NCI-H2081 treated with DMSO at 0.1 percent for 48 hours (cell line): Measurements from ENCODE around the gene CPSF3.
A peak's percentile ranks its signal among the peaks of the same experiment; 100 is the strongest.

Experiments
- DNase-seq: peaks from one replicate; lab custom pipeline; 2025; lab: John Stamatoyannopoulos, UW

The CPSF3 gene

DNA sequence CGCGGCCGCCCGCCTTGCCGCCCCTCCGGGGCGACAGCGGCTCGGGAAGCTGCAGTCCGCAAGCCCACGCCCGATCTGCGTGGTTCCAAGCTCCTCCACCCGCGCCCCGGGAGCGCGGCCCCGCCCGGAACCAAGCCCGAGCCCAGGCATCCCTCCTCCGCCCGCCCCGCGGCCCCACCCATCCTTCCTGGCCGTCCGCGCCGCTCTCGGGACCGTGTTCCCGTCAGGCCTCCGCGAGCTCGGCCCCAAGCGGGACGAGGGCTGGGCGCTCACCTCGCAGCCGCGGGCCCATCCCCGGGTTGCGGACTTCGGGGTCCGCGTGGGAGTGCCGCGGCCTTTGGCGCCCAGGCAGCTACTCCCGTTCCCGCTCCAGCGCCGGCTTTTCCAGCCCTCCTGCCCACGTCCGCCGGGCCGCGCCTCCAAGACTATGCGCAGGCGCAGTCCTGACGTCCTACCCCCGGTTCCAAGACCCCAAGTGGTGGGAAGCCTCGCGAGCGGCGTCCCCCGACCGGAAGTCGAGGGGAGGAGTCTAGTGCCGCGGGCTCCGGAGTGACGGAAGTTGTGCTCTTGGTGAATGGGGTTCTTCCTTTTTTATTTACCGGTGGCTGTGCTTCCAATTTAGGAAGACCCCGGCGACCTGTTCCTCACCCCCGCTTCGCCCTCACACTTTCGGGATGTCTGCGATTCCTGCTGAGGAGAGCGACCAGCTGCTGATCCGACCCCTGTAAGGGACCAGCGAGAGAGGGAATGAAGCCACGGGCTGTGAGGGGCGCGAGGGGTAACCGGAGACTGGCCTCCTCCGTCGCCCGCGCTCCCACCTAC lies at the start of gene CPSF3, which contains the start of gene ITGB1BP1:
Gene CPSF3, plus strand, starts transcription at position 555 of the 822 bp plus-strand sequence. Its CDS starts 120 bp downstream, at position 675.
Gene ITGB1BP1, minus strand, starts transcription at position 429 of the 822 bp plus-strand sequence. CDS start 4,831 bp downstream, outside the sequence.
- peak; percentile 91 for DNase-seq

DNA sequence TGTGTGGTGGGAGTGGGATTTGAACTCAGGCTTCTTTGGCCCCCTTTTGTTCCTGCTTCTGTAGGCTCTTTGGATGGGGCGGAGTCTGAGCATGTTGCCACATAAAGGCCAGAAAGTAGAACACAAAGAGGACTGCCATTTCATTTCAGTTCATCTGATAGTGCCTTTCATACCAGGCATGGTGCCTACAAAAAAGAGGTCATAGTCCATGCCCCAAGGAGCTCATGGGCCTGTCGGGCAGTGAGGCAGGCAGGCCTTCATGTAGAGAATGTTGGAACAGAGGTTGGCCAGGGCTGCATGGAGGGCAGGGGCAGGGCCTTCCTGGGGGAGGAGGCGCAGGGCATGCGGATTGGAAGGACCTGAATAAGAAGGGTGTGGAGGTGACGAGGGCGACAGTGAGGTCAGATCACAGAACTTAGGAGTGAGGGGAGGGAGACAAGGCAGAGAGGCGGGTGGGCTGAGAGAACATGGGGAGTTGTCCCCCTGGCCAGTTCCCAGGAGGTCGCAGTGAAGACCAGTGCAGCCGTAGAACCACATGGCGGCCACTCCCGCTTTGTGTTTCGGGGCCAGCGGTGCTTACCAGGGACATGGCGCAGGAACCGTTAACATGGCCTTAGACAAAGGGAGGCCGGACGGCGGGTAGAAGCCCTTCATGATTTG lies 49.3 kb upstream of the CPSF3 start:
- DNase-seq: no peak

GRCh38 chr2:9375857-9376428 lies 47.5 kb upstream of the CPSF3 start:
- no peak for DNase-seq

DNA sequence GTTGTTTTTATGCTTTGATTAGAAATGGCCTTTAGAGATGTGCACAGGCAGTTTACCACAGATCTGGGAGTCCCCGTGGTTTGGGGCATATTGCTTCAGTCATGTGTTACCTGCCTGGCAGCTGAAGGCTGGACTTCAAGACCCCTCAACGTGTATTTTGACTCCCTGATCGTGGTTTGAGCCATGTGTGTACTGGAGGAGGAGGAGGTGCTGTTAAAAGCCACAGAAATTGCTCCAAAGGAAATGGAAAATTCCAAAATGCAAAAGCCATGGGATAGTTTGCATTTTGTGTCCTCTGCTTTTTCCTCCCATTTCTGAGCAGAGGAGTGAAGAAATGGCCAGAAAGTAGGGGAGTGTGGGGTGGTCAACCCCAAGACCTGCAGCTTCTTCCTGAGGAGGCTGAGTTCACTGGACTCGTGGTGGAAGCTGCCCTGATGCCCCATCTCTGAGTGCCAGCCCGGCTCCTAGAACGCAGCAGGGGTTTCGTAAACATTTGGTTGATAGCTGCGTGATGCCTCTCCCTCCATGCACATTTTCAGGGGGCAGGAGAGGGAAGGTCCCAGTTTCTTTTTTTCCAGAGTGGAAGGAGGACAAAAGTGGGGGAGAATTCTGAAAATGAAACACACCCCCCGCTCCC lies 45.9 kb upstream of the CPSF3 start:
- no peak for DNase-seq

DNA sequence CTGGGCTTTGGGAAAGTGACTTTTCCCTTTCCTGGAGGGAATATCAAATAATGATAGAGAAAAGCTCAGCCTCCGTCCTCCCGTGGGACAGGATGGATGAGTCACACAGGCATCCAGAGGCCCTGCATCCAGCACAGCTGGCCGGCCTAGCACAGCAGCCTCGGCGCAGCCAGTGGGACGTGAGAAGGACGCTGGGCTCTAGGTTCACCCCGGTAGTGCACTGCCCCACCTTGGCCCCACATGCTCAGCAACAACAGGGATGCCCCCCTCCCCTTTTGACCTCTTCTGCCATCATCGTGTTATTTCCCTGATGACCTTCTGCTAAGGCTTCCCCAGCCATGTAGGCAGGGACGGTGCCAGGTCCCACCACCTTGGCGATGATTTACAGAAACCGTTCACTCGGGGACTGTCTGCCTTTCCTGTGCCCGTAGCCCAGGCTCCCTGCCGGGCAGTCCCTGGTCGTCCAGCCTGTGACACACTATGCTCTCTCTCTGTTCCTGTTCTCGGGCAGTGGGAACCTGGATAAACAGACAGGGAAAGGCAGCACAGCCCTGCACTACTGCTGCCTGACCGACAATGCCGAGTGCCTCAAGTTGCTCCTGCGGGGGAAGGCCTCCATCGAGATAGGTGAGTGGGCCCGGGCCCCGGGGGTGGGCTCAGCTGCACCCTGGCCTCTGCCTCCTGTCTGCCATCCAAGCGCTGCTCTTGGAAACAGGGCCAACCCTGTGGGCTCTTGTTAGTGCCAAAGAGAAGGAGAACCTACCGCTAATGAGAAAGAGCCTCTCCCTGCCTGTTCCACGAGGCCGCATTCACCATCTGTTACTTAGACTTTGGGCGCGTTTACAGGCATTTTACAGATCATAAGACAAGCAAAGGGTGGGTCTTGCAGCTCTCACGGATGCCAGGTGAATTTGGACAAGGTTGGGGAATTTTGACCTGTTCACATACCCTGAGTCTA lies 44.7 kb upstream of the CPSF3 start:
- DNase-seq: no peak

- DNase-seq: no peak
Observed at GRCh38 chr2:9379391-9379755, 44.1 kb upstream of the CPSF3 start.

DNA sequence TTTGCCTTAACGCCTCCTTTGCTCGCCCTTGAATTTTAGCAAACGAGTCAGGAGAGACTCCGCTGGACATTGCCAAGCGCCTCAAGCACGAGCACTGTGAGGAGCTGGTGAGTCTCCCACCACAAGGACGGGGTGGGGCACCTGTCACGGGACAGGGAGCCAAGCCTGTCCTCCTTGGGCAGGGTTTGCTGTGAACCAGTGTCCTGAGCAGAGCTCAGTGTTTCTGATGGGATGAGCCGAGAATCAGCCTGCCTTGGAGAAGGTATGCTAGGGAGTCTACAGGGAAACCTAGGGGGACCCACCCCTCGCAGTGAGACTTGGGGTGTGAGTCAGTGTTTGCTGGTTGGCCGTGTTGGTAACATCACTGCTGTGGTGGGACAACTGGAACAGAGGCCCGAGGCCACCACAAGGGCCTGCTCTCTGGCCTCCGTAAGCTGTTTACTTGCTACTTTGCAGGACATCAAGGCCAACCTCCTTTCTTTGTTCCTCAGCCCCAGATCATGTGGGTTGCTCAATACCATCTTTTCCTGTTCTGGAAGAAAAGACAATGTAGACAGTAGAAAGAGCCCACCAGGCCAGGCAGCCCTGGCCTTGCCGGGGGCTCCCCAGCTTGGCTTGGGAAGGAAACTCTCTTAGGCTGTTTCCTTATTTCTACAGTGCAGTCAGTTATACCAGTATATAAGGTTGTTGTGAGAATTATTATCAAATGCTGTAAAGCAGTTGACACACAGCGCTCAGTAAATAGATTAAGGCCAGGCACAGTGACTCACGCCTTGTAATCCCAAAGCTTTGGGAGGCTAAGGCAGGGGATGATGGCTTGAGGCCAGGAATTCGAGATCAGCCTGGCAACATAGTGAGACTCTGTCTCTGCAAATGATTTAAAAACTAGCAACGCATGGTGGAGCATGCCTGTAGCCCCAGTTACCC lies 42.5 kb upstream of the CPSF3 start:
- DNase-seq: no peak

DNA sequence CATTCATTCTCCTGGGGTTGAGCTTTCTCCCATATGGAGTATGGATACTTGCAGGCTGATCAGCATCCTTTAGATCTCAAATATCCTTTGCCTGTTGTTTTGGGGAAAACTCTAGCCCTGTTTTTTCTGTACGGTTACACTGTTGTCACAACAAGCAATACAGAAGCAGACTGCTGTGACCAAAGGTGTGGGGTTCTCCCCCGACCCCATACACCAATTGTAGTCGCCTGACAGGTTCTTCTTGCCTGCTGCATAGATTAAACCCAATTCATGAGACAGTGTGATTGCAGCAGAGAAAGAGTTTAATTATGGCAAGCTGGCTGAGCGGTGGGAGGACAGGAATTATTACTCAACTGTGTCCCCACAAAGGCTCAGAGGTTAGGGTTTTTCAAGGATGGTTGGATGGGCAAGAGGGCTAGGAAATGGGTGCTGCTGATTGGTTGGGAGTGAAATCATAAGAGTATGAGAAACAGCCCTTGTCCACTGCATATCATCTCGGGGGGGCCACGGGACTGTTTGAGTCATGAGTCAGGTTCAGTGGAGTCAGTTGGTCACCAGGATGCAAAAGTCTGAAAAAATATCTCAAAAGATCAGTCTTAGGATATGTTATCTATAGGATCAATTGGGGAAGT lies 40.7 kb upstream of the CPSF3 start:
- DNase-seq: no peak

- DNase-seq: no peak
Observed at GRCh38 chr2:9384521-9384920, 38.9 kb upstream of the CPSF3 start.

DNA sequence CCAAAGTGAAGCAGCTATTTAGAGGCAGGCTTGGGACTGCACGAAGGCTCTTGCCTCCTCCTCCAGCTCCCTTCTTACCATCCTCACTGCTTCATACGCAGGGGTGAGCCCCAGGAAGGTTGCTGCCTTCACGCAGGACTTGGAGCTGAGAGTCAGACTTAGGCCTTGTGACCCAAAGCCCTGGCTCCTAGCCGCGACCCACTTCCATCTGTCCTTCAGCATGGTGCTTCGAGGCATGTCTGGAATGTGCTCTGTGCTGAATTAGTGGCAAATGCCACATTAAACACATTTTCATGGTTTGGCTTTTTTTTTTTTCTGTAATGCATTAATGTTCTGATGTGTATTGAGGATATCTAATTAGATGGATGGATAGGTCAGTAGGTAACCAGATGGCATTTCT lies 37.6 kb upstream of the CPSF3 start:
- no peak for DNase-seq

DNA sequence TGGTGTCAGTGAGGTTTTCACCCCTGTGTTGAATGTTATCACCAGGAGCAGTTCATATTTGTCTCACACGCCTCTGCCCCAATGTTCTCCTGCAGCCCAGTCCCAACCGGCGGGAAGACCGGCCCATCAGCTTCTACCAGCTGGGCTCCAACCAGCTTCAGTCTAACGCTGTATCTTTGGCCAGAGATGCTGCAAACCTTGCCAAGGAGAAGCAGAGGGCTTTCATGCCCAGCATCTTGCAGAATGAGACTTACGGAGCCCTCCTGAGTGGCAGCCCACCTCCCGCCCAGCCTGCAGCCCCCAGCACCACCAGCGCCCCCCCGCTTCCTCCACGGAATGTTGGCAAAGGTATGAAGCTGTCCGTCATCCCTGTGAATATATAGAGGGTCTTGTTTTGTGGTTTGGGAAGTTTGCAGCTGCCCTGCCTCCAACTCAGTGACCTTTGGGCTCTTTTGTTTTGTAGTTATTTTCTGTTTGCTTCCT lies 35.2 kb upstream of the CPSF3 start:
- no peak for DNase-seq

GRCh38 chr2:9388950-9389911 lies 34.2 kb upstream of the CPSF3 start:
- DNase-seq: no peak

DNA sequence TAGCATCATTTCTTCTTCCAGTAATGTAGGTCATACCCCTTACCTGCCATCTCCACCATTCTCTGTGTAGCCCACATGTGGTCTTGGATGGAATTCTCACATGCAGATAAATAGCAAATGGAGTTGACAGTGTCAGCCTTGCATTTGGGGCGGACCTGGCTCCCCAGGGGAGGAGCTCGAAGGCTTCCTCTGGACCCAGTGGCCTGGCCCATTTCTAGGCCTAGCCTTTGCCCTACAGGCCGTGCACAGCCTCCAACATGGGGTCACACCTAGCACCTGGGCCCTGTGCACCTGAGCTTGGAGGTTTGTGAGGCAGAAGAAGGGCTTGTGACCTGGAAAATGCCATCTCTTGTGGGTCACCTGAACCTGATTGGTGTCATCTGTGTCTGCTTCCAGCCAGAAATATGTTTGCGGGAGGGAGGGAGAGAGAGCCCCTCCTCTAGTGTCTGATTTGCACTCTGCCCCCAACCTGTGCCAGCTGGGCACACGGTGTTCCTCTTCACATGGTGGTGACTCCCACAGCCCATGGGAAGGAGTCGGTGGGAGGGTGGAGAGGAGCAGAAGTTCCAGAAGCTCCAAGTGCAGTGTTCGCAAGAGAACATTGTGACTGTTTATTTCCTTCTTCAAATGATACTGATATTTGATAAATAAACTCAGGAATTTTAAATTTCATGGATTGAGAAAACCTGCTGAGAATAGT lies 33.2 kb upstream of the CPSF3 start:
- DNase-seq: no peak

DNA sequence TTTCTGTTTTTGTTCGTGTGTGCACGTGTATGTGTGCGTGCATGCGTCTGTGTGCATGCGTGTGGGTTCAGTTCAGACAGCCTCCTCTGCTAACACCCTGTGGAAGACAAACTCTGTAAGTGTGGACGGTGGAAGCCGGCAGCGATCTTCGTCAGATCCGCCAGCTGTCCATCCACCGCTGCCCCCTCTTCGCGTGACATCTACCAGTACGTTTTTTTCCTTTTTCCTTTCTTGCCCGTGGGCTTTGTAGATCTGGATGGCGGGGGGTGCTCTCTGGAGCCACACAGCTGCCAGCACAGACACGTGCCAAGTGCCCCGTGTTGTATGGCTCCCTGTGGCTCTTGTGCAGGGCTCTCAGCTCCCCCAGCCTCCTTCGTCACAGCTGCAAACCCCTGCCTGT lies 32.5 kb upstream of the CPSF3 start:
- DNase-seq: no peak

GRCh38 chr2:9391961-9392720 lies 31.3 kb upstream of the CPSF3 start:
- DNase-seq: no peak

- DNase-seq: no peak
Observed at GRCh38 chr2:9392898-9393765, 30.3 kb upstream of the CPSF3 start.
